Thyroid gland (tissue), 4 donors: ENCODE results near the gene ASCC1.

ENCODE experiments used
- POLR2A ChIP-seq, 2 donors: fragments of 450-650 bp; IDR thresholded peaks; one replicate each; pipeline ENCODE4 v1.6.1; 2017; ENCODE audit warnings: antibody characterized with exemption in 2 of 2, mild to moderate bottlenecking in 2 of 2, moderate library complexity in 1 of 2
- TF ChIP-seq, protein P1 (sequence below), 6 experiments: fragments of 200-600 bp in 3 of 6; fragments of 450-650 bp in 3 of 6; sonication (generic) in 3 of 6; IDR thresholded peaks; one replicate each; pipeline ENCODE4 v1.5.1; 2016 to 2019; ENCODE audit warnings: antibody characterized with exemption in 6 of 6, mild to moderate bottlenecking in 2 of 6, inconsistent platforms in 1 of 6, moderate library complexity in 1 of 6

DNA sequence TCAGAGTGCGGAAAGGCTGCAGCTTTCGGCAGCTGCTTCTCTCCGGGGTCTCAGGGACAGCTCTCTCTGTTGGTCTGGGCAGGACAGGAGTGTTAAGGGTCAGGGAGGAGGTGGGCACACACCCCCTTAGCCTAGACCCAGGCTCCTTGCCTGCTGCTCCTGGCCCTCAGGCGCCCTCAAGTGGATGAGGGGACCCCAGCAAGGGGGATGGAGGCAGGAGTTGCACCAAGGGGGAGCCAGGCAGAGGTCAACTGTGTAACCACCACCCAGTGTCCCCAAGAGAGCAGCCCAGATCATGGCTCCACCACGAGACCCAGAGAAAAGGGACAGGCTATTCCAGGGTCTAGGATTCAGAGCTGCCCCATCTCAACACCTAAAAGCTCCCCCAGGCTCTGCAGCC lies 154.6 kb downstream of the ASCC1 start:
- TF ChIP-seq, protein P1, sequence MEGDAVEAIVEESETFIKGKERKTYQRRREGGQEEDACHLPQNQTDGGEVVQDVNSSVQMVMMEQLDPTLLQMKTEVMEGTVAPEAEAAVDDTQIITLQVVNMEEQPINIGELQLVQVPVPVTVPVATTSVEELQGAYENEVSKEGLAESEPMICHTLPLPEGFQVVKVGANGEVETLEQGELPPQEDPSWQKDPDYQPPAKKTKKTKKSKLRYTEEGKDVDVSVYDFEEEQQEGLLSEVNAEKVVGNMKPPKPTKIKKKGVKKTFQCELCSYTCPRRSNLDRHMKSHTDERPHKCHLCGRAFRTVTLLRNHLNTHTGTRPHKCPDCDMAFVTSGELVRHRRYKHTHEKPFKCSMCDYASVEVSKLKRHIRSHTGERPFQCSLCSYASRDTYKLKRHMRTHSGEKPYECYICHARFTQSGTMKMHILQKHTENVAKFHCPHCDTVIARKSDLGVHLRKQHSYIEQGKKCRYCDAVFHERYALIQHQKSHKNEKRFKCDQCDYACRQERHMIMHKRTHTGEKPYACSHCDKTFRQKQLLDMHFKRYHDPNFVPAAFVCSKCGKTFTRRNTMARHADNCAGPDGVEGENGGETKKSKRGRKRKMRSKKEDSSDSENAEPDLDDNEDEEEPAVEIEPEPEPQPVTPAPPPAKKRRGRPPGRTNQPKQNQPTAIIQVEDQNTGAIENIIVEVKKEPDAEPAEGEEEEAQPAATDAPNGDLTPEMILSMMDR (IDR thresholded peaks at IDR 0.05) = no peak
- no peak for TF ChIP-seq POLR2A (IDR thresholded peaks at IDR 0.05)
